Glutamatergic neuron (in vitro differentiated cells): ENCODE results near the gene LBX1. TPM values are rescaled to one million over a fixed set of nuclear protein-coding genes. Genes with fewer than 3 reads are reported as not detected.
A peak's percentile ranks its signal among the peaks of the same experiment; 100 is the strongest.

Experiments
- DNase-seq: peaks from one replicate; pipeline ENCODE4 v3.0.0; 2022
- H3K27ac Mint-ChIP-seq: one replicate; pipeline ENCODE4 v1.8.0; 2020; ENCODE audit warnings: mild to moderate bottlenecking, mixed read lengths, inconsistent platforms; ENCODE audit not compliant: unreplicated experiment
- H3K27me3 Mint-ChIP-seq: one replicate; pipeline ENCODE4 v1.8.0; 2020; ENCODE audit warnings: mild to moderate bottlenecking, moderate library complexity, mixed read lengths, inconsistent platforms; ENCODE audit not compliant: unreplicated experiment
- H3K36me3 Mint-ChIP-seq: one replicate; pipeline ENCODE4 v1.8.0; 2020; ENCODE audit warnings: mild to moderate bottlenecking, mixed read lengths, inconsistent platforms; ENCODE audit not compliant: unreplicated experiment
- H3K4me1 Mint-ChIP-seq: one replicate; pipeline ENCODE4 v1.8.0; 2020; ENCODE audit warnings: mild to moderate bottlenecking, low read depth, mixed read lengths, inconsistent platforms; ENCODE audit not compliant: unreplicated experiment
- H3K4me3 Mint-ChIP-seq: one replicate; pipeline ENCODE4 v1.8.0; 2020; ENCODE audit warnings: mild to moderate bottlenecking, mixed read lengths, inconsistent platforms; ENCODE audit not compliant: unreplicated experiment
- H3K9me3 Mint-ChIP-seq: one replicate; pipeline ENCODE4 v1.8.0; 2020; ENCODE audit warnings: mild to moderate bottlenecking, moderate library complexity, mixed read lengths, inconsistent platforms; ENCODE audit not compliant: unreplicated experiment
- CTCF ChIP-seq: fragments of 200-600 bp; sonication (generic); IDR thresholded peaks from one replicate; pipeline ENCODE4 v1.5.0; 2021; ENCODE audit not compliant: partially characterized antibody, unreplicated experiment
- long read RNA-seq: library from polyadenylated mRNA; unstranded; transcript quantifications from one replicate; pipeline ENCODE4 v2.0.0, GENCODE V29; 2020; ENCODE audit not compliant: unreplicated experiment
- total RNA-seq: library from RNA; stranded (reverse); fragmentation: NEBNext Ultra II Directional; extraction: Animal tissue kit (Norgen Biotek cat#: 25700); gene quantifications from one replicate; pipeline ENCODE4 v1.2.1, GENCODE V29; 2021; ENCODE audit not compliant: unreplicated experiment

The LBX1 gene
- total RNA-seq, result not detected
- long read RNA-seq, result 0 reads

GRCh38 chr10:101229266-101230182, at the start of gene LBX1:
Gene LBX1, minus strand, starts transcription at chr10:101229463. Its CDS starts 648 bp downstream, at chr10:101228815.
- H3K27ac Mint-ChIP-seq, result no peak within 1 kb of the TSS
- peak within 1 kb of the TSS; percentile 64 for H3K4me3 Mint-ChIP-seq
- no peak for TF ChIP-seq CTCF
- peaks cover 60% of the 10 kb centered on the region for H3K27me3 Mint-ChIP-seq
- peaks cover 9% of the 10 kb centered on the region for H3K9me3 Mint-ChIP-seq
- no peaks in the 10 kb centered on the region for H3K36me3 Mint-ChIP-seq
- H3K4me1 Mint-ChIP-seq, result peaks cover 9% of the 10 kb centered on the region
- DNase-seq, result peak; percentile 31

- TF ChIP-seq CTCF, result no peak
- Mint-ChIP-seq H3K36me3 (peaks cover 3% of the 10 kb centered on the region), H3K27ac (no peak overlapping the region), H3K27me3 (peaks cover 13% of the 10 kb centered on the region), H3K9me3 (no peaks in the 10 kb centered on the region), H3K4me3 (no peak overlapping the region), H3K4me1 (peaks cover 6% of the 10 kb centered on the region)
- no peak for DNase-seq
Measured at GRCh38 chr10:101273741-101274140, 44.5 kb upstream of the LBX1 start.

GRCh38 chr10:101273330-101273729, 44.1 kb upstream of the LBX1 start:
- H3K27ac Mint-ChIP-seq, result no peak overlapping the region
- H3K27me3 Mint-ChIP-seq, result peaks cover 13% of the 10 kb centered on the region
- peaks cover 6% of the 10 kb centered on the region for H3K4me1 Mint-ChIP-seq
- no peak overlapping the region for H3K4me3 Mint-ChIP-seq
- peaks cover 3% of the 10 kb centered on the region for H3K36me3 Mint-ChIP-seq
- DNase-seq, result no peak
- H3K9me3 Mint-ChIP-seq, result no peaks in the 10 kb centered on the region
- no peak for TF ChIP-seq CTCF

DNA sequence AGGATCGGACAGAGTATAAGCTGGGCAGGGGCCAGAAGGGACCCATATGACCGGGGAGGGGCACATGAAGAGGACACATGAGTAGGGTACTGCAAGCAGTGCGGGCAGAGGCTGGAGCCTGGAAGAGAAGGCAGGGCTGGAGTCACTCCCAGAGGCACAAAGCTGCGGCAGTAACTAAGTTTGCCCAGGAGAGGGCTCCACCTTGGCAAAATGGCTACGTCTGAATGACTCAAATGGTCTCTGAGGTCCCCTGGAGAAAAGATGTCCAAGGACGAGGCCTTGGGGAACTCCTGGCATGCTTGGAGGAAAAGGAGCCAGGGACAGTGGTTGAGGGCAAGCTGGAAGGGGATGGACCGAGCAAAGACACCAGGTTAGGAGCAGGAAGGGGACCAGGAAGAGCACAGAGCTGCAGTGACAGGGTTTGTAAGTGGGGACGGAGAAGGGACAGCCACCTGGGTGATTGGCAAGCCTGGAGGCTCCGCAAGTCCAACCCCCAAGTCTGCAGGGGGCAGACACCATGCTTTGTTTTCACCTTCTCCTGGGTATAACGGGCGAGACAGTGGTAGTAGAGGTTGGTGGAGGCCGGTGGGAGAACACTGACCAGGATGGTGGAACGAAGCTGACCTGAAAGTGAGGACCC, 43.1 kb upstream of the LBX1 start:
- peak; percentile 86 for TF ChIP-seq CTCF
- peaks cover 3% of the 10 kb centered on the region for H3K36me3 Mint-ChIP-seq

More for the DNA sequence above, 43.1 kb upstream of the LBX1 start:
- Mint-ChIP-seq H3K4me3 (peak overlapping the region; percentile 46), H3K4me1 (peaks cover 6% of the 10 kb centered on the region), H3K27me3 (peaks cover 13% of the 10 kb centered on the region), H3K9me3 (no peaks in the 10 kb centered on the region), H3K27ac (peak overlapping the region; percentile 48)
- DNase-seq, result peak; percentile 85
